RWPE2 (cell line): ENCODE measurements around the gene DNASE1.

Source experiments
- ATAC-seq: fragments of 200-7000 bp; cut with Tn5 transposase; 3 replicates; pipeline ENCODE4 v1.9.1; 2021; ENCODE audit warnings: low read depth
- DNase-seq: peaks from one replicate; pipeline ENCODE4 v3.0.0-alpha.2; 2020; ENCODE audit warnings: low spot score
- H3K27ac ChIP-seq: fragments of 450-650 bp; 2 replicates; pipeline ENCODE4 v1.5.1; 2017; ENCODE audit warnings: mild to moderate bottlenecking; ENCODE audit not compliant: poor library complexity, severe bottlenecking
- H3K27me3 ChIP-seq: fragments of 250-450 bp; sonication (Bioruptor Pico); 2 replicates; pipeline ENCODE4 v1.5.1; 2021; ENCODE audit warnings: mild to moderate bottlenecking, moderate library complexity; ENCODE audit not compliant: insufficient read depth, poor library complexity, severe bottlenecking
- H3K36me3 ChIP-seq: fragments of 250-450 bp; sonication (Bioruptor Pico); 2 replicates; pipeline ENCODE4 v1.5.1; 2020; ENCODE audit warnings: low read depth, mild to moderate bottlenecking, moderate library complexity
- H3K4me1 ChIP-seq: fragments of 250-450 bp; sonication (Bioruptor Pico); 2 replicates; pipeline ENCODE4 v1.5.1; 2021; ENCODE audit warnings: mild to moderate bottlenecking, moderate library complexity; ENCODE audit not compliant: insufficient read depth, poor library complexity, severe bottlenecking
- H3K4me3 ChIP-seq: fragments of 250-450 bp; sonication (Bioruptor Pico); 2 replicates; pipeline ENCODE4 v1.5.1; 2021; ENCODE audit warnings: mild to moderate bottlenecking, moderate library complexity; ENCODE audit not compliant: severe bottlenecking
- H3K9me3 ChIP-seq: fragments of 250-450 bp; sonication (Bioruptor Pico); 2 replicates; pipeline ENCODE4 v1.5.1; 2021; ENCODE audit warnings: mild to moderate bottlenecking, moderate library complexity; ENCODE audit not compliant: severe bottlenecking
- TF ChIP-seq, protein P1 (sequence below): fragments of 450-650 bp; IDR thresholded peaks from one replicate; pipeline ENCODE4 v1.5.1; 2017; ENCODE audit warnings: mild to moderate bottlenecking, moderate library complexity; ENCODE audit not compliant: poor library complexity, severe bottlenecking

The DNASE1 gene

GRCh38 chr16:3677994-3678393 lies 23.5 kb downstream of the DNASE1 start:
- DNase-seq (no peak), ATAC-seq (no peak)
- Histone ChIP-seq H3K4me3 (no peak overlapping the region), H3K27me3 (no peaks in the 10 kb centered on the region), H3K9me3 (no peaks in the 10 kb centered on the region), H3K36me3 (peaks cover 73% of the 10 kb centered on the region), H3K4me1 (no peaks in the 10 kb centered on the region), H3K27ac (no peak overlapping the region)
- TF ChIP-seq, protein P1, sequence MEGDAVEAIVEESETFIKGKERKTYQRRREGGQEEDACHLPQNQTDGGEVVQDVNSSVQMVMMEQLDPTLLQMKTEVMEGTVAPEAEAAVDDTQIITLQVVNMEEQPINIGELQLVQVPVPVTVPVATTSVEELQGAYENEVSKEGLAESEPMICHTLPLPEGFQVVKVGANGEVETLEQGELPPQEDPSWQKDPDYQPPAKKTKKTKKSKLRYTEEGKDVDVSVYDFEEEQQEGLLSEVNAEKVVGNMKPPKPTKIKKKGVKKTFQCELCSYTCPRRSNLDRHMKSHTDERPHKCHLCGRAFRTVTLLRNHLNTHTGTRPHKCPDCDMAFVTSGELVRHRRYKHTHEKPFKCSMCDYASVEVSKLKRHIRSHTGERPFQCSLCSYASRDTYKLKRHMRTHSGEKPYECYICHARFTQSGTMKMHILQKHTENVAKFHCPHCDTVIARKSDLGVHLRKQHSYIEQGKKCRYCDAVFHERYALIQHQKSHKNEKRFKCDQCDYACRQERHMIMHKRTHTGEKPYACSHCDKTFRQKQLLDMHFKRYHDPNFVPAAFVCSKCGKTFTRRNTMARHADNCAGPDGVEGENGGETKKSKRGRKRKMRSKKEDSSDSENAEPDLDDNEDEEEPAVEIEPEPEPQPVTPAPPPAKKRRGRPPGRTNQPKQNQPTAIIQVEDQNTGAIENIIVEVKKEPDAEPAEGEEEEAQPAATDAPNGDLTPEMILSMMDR: no peak

DNA sequence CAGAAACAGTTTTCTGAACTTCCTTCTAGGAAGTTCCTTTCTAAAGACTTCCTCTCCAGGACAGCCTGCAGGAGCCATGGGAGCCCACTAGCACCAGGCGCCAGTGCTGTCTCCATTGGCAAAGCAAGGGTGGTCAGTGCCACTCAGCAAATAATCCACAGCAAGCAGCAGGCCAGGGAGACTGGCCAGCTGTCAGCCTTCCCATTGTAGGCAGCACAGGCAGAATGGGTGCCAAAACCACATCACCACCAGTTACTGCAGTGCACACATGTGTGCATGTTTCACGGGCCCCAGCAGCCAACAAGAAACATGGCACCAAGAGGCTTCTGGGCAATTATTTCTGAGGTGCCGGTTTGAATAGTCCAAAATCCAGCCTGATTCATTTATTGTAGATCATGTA lies 26.7 kb downstream of the DNASE1 start:
- Histone ChIP-seq H3K27ac (no peak overlapping the region), H3K27me3 (no peaks in the 10 kb centered on the region), H3K36me3 (peaks cover 74% of the 10 kb centered on the region), H3K4me1 (no peaks in the 10 kb centered on the region), H3K9me3 (no peaks in the 10 kb centered on the region), H3K4me3 (no peak overlapping the region)
- TF ChIP-seq, protein P1: no peak
- no peak for ATAC-seq
- no peak for DNase-seq

DNA sequence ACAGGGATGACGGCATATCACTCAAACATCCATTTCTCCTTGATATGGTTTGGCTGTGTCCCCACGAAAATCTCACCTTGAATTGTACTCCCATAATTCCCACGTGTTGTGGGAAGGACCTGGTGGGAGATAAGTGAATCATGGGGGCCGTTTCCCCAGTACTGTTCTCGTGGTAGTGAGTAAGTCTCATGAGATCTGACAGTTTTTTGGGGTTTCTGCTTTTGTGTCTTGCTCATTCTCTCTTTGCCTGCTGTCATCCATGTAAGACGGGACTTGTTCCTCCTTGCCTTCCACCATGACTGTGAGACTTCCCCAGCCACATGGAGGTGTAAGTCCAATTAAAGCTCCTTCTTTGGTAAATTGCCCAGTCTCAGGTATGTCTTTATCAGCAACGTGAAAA lies 32.5 kb downstream of the DNASE1 start:
- Histone ChIP-seq H3K36me3 (peaks cover 78% of the 10 kb centered on the region), H3K4me1 (peaks cover 4% of the 10 kb centered on the region), H3K27ac (no peak overlapping the region), H3K4me3 (no peak overlapping the region), H3K27me3 (no peaks in the 10 kb centered on the region), H3K9me3 (no peaks in the 10 kb centered on the region)
- TF ChIP-seq, protein P1: no peak
- no peak for DNase-seq
- ATAC-seq: no peak

- Histone ChIP-seq H3K36me3 (peaks cover 73% of the 10 kb centered on the region), H3K4me3 (no peak overlapping the region), H3K27ac (no peak overlapping the region), H3K27me3 (no peaks in the 10 kb centered on the region), H3K4me1 (peaks cover 4% of the 10 kb centered on the region), H3K9me3 (no peaks in the 10 kb centered on the region)
- DNase-seq (no peak), ATAC-seq (no peak)
- TF ChIP-seq, protein P1: no peak
Observed at GRCh38 chr16:3687792-3688191, 33.3 kb downstream of the DNASE1 start.

- TF ChIP-seq, protein P1: no peak
- no peak for ATAC-seq
- peaks cover 61% of the 10 kb centered on the region for H3K36me3 ChIP-seq
Observed at GRCh38 chr16:3689731-3690130, 35.2 kb downstream of the DNASE1 start.

More at GRCh38 chr16:3689731-3690130, 35.2 kb downstream of the DNASE1 start:
- no peak for DNase-seq
- Histone ChIP-seq H3K27ac (no peak overlapping the region), H3K27me3 (no peaks in the 10 kb centered on the region), H3K4me1 (peaks cover 4% of the 10 kb centered on the region), H3K4me3 (no peak overlapping the region), H3K9me3 (no peaks in the 10 kb centered on the region)
